ENCODE results near the gene DNMT3B. TPM values are rescaled to one million over a fixed set of nuclear protein-coding genes. Genes with fewer than 3 reads are reported as not detected.

The DNMT3B gene
- total RNA-seq, 4 donors from 2014 or later: 0.26 to 5.0 (median 1.2) TPM

DNA sequence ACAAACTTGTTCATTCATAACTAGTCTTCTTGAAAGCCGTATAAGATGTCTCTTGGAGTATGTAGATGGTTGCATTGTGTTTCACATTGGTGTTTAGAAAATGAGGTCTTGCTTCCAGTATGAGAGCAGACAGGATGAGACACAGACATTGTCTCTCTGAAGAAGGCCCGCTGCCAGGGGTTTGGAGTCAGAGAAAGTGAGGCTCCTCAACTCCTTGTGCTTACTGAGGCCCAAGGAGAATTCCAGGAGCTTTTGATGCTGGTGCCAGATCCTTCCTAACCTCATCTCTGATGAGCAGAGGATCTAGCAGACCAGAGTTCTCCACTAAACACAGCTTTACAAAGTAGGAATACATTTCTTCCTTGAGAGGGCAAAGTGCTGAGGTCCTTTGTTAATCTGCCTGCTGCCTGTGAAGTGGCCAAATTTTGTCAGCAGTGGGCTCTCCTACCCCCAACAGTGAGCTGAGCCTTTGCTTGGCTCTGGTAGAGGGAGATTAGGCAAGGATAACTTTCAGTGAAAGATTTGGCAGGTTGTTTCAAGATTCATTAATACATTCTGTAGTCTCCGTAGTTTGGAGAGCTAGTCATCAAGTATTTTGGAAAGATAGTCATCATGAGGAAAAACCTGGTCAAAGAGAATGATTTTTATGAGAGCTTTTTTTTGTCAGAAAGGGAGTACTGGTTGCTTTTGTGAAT is 67.3 kb downstream of the DNMT3B start:
- intact Hi-C loops (cut with DNase I; ENCODE audit: low total_unique reads): no loop called here
- Histone ChIP-seq H3K27me3 (no peaks in the 10 kb centered on the region), H3K36me3 (no peaks in the 10 kb centered on the region), H3K9me3 (no peaks in the 10 kb centered on the region), H3K4me1 (no peaks in the 10 kb centered on the region), H3K4me3 (no peak overlapping the region), H3K27ac (peak overlapping the region in 1 of 2 donors; percentile 36)
- TF ChIP-seq POLR2A (IDR thresholded peaks at IDR 0.05): no peak
- TF ChIP-seq, protein P1, sequence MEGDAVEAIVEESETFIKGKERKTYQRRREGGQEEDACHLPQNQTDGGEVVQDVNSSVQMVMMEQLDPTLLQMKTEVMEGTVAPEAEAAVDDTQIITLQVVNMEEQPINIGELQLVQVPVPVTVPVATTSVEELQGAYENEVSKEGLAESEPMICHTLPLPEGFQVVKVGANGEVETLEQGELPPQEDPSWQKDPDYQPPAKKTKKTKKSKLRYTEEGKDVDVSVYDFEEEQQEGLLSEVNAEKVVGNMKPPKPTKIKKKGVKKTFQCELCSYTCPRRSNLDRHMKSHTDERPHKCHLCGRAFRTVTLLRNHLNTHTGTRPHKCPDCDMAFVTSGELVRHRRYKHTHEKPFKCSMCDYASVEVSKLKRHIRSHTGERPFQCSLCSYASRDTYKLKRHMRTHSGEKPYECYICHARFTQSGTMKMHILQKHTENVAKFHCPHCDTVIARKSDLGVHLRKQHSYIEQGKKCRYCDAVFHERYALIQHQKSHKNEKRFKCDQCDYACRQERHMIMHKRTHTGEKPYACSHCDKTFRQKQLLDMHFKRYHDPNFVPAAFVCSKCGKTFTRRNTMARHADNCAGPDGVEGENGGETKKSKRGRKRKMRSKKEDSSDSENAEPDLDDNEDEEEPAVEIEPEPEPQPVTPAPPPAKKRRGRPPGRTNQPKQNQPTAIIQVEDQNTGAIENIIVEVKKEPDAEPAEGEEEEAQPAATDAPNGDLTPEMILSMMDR (IDR thresholded peaks at IDR 0.05): no peak
- no peak for DNase-seq

DNA sequence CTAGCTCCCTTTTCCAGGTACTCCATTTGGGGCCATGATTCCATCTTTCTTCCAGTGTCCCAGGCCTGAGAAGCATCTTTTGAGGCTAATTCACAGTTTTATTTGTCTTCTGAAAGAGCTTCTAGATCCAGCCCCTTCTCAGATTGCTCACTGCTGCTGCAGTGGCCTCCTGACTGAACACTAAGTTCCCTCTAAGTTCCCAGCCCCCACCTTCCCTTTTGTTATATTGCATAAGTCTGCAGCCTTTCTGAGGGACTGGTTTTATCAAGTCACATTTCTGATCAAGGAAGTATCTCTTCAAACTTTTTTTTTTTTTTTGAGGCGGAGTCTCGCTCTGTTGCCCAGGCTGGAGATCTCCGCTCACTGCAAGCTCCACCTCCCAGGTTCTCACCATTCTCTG is 68.3 kb downstream of the DNMT3B start:
- no peaks in the 10 kb centered on the region for H3K36me3 ChIP-seq
- H3K27me3 ChIP-seq: no peaks in the 10 kb centered on the region
- TF ChIP-seq POLR2A (IDR thresholded peaks at IDR 0.05): no peak
- TF ChIP-seq, protein P1 (IDR thresholded peaks at IDR 0.05): no peak
- H3K4me1 ChIP-seq: no peaks in the 10 kb centered on the region
- intact Hi-C loops (cut with DNase I; ENCODE audit: low total_unique reads): no loop called here
- no peaks in the 10 kb centered on the region for H3K9me3 ChIP-seq
- no peak for DNase-seq
- peak overlapping the region in 1 of 2 donors; percentile 9 for H3K27ac ChIP-seq
- no peak overlapping the region for H3K4me3 ChIP-seq

DNA sequence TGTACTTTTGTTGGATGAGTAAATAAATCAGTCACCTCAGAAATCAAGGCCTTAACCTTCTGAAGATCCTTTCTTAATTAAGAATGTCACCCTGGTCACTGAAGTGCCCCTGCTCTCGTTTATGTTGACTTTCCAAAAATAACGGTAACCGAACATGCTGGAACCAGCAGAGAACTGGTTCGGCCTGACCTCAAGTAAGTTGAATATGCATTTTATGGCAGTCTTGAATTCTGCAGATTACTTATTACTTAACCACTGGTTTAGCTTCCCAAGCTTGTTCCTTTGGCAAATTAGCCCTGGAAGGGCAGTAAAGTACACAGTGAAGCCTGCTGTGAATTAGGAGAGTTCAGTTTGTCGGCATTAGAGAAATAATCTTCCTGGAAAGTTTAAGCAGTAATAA is 69.8 kb downstream of the DNMT3B start:
- Histone ChIP-seq H3K27me3 (no peaks in the 10 kb centered on the region), H3K27ac (no peak overlapping the region), H3K4me3 (no peak overlapping the region), H3K36me3 (no peaks in the 10 kb centered on the region), H3K9me3 (no peaks in the 10 kb centered on the region), H3K4me1 (no peaks in the 10 kb centered on the region)
- TF ChIP-seq, protein P1 (IDR thresholded peaks at IDR 0.05): no peak
- no peak for TF ChIP-seq POLR2A (IDR thresholded peaks at IDR 0.05)
- intact Hi-C loops (cut with DNase I; ENCODE audit: low total_unique reads): no loop called here
- no peak for DNase-seq

DNA sequence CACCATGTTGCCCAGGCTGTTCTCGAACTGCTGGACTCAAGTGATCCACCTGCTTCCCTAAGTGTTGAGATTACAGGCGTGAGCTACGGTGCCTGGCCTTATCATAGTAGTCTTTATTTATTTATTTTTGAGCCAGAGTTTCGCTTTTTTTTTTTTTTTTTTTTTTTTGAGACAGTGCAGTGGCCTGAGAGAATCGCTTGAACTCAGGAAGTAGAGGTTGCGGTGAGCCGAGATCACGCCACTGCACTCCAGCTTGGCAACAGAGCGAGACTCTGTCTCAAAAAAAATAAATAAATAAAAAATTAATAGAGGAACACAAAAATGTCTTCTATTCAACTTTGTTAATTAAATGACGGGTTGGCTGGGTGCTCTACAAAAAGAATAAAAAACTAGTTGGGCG is 70.5 kb downstream of the DNMT3B start:
- no peaks in the 10 kb centered on the region for H3K9me3 ChIP-seq
- H3K4me1 ChIP-seq: no peaks in the 10 kb centered on the region
- DNase-seq: no peak
- H3K4me3 ChIP-seq: no peak overlapping the region
- H3K27ac ChIP-seq: no peak overlapping the region
- intact Hi-C loops (cut with DNase I; ENCODE audit: low total_unique reads): no loop called here
- TF ChIP-seq POLR2A (IDR thresholded peaks at IDR 0.05): no peak
- TF ChIP-seq, protein P1 (IDR thresholded peaks at IDR 0.05): no peak
- no peaks in the 10 kb centered on the region for H3K36me3 ChIP-seq
- H3K27me3 ChIP-seq: no peaks in the 10 kb centered on the region

DNA sequence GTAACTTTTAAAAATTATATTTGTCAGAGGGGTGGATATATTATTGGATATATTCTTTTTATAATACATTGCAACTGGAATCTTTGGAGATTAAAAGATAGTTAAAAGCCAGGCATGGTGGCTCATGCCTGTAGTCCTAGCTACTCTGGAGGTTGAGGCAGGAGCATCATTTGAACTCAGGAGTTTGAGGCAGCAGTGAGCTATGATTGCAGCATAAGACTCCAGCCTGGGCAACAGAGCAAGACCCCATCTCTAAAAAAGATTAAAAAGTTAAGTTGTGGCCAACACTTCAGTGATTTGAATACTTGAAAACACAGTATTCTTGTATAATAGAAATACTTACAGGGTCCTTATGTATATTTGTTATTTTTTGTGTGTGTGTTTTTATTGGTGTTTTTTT is 72.8 kb downstream of the DNMT3B start:
- Histone ChIP-seq H3K4me3 (no peak overlapping the region), H3K4me1 (no peaks in the 10 kb centered on the region), H3K27ac (no peak overlapping the region), H3K36me3 (no peaks in the 10 kb centered on the region), H3K27me3 (no peaks in the 10 kb centered on the region), H3K9me3 (no peaks in the 10 kb centered on the region)
- no peak for DNase-seq
- intact Hi-C loops (cut with DNase I; ENCODE audit: low total_unique reads): no loop called here
- no peak for TF ChIP-seq POLR2A (IDR thresholded peaks at IDR 0.05)
- TF ChIP-seq, protein P1 (IDR thresholded peaks at IDR 0.05): no peak

Measured in uterus (tissue), 4 donors.